Smooth muscle cell (in vitro differentiated cells): ENCODE measurements around the gene TSPAN18. TPM values are rescaled to one million over a fixed set of nuclear protein-coding genes. Genes with fewer than 3 reads are reported as not detected.

Experiments
- DNase-seq: peaks from one replicate; lab custom pipeline; 2025; ENCODE audit not compliant: unreplicated experiment; lab: John Stamatoyannopoulos, UW
- H2AFZ ChIP-seq: fragments of 200-600 bp; sonication (generic); 2 replicates; pipeline ENCODE4 v1.6.0; 2016; ENCODE audit warnings: antibody characterized with exemption, low read depth, mild to moderate bottlenecking
- H3F3A ChIP-seq: fragments of 200-600 bp; sonication (generic); 2 replicates; pipeline ENCODE4 v1.6.0; 2017; ENCODE audit warnings: antibody characterized with exemption, low read depth
- H3K27ac ChIP-seq: fragments of 200-600 bp; sonication (generic); 2 replicates; pipeline ENCODE4 v1.5.1; 2016; ENCODE audit warnings: low read depth, mild to moderate bottlenecking
- H3K27me3 ChIP-seq: fragments of 200-600 bp; sonication (generic); 2 replicates; pipeline ENCODE4 v1.6.1; 2016; ENCODE audit warnings: low read depth, mild to moderate bottlenecking
- H3K36me3 ChIP-seq: fragments of 200-600 bp; sonication (generic); 2 replicates; pipeline ENCODE4 v1.5.1; 2016; ENCODE audit warnings: low read depth
- H3K4me1 ChIP-seq: fragments of 200-600 bp; sonication (generic); 2 replicates; pipeline ENCODE4 v1.5.1; 2016; ENCODE audit warnings: low read depth
- H3K4me2 ChIP-seq: fragments of 200-600 bp; sonication (generic); 2 replicates; pipeline ENCODE4 v1.6.0; 2016; ENCODE audit warnings: mild to moderate bottlenecking
- H3K4me3 ChIP-seq: fragments of 200-600 bp; sonication (generic); 2 replicates; pipeline ENCODE4 v1.5.1; 2016; ENCODE audit warnings: mild to moderate bottlenecking
- H3K79me2 ChIP-seq: fragments of 200-600 bp; sonication (generic); 2 replicates; pipeline ENCODE4 v1.6.0; 2016; ENCODE audit warnings: low read depth, mild to moderate bottlenecking
- H3K9ac ChIP-seq: fragments of 200-600 bp; sonication (generic); 2 replicates; pipeline ENCODE4 v1.6.0; 2016; ENCODE audit warnings: low read depth
- H3K9me3 ChIP-seq: fragments of 200-600 bp; sonication (generic); replicated peaks from 2 replicates; pipeline ENCODE4 v1.5.1; 2016; ENCODE audit warnings: low read depth
- H4K20me1 ChIP-seq: fragments of 200-600 bp; sonication (generic); 2 replicates; pipeline ENCODE4 v1.6.0; 2016; ENCODE audit warnings: low read depth
- WGBS: methylation state at CpG from one replicate; pipeline ENCODE4 v1.1.7; 2016; ENCODE audit warnings: low lambda C conversion rate; 5-methylcytosine and 5-hydroxymethylcytosine counted together
- polyA plus RNA-seq: library from polyadenylated mRNA; unstranded; fragments of >200 nt; fragmentation: Nextera tagmentation; extraction: Ambion mirVana; gene quantifications from 2 replicates; pipeline ENCODE4 v1.2.1, GENCODE V29; 2016
- total RNA-seq: library from RNA; depleted of rRNA; stranded (reverse); fragments of >200 nt; gene quantifications from 2 replicates; pipeline ENCODE4 v1.2.3, GENCODE V29; 2014
- TF ChIP-seq, protein P1 (sequence below): fragments of 200-600 bp; sonication (generic); IDR thresholded peaks from 2 replicates; pipeline ENCODE4 v1.5.1; 2017; ENCODE audit warnings: borderline replicate concordance, mild to moderate bottlenecking, antibody characterized with exemption; ENCODE audit not compliant: insufficient read depth, poor library complexity, severe bottlenecking

The TSPAN18 gene
- total and polyA plus RNA-seq, 2 experiments from 2014 or later = 3.4 to 15.3 TPM

DNA sequence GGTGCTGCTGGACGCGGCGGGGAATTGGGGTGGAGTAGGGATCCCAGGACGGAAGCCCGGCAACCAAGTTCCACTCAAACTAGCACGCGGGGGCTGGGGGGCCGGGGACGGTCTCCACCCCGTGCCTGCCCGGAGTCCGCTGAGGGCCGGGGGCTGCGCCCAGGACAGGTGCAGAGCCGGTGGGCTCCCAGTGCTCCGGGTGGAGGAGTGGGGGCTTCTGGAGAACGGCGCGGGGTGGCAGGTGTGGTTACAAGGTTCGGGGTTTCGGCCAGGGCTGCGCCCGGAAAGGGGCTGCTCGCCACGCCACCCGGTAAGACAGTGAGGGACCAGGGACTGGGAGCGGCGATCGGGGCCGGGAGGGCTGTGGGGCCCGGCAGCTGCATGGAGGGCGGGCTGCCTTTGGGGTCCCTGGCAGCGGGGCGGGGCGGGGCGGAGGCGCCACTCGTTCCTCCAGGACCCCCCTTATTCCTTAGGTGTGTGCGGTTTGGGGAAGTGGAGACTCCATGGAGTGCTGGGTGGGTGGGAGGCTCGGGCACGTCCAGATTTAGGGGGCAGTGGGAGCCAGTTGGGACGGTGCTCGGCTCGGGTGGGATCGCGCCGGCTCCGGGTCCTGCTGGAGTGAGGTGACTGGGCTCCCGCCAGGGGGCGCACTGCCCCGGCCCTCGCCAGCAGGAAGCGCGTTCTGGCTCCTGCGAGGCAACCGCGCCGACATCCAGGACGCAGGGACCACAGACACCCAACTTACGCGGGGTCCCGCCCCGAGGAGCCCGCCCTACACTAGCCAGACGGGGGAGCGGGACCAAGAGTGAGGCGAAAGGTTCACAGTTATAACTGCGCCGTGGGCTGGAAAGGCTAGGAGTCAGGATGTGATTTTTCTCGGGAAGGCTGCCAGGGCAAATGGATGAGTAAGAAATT, 868 bp downstream of the TSPAN18 start:
- Histone ChIP-seq H3K27me3 (no peaks in the 10 kb centered on the region), H3K4me2 (peak overlapping the region; percentile 99), H3K27ac (no peak overlapping the region), H2AFZ (peak overlapping the region; percentile 85), H3K9me3 (no peaks in the 10 kb centered on the region), H3K4me1 (peaks cover 37% of the 10 kb centered on the region), H3K36me3 (no peaks in the 10 kb centered on the region), H4K20me1 (no peaks in the 10 kb centered on the region), H3F3A (no peaks in the 10 kb centered on the region), H3K9ac (peak overlapping the region; percentile 39), H3K79me2 (peaks cover 6% of the 10 kb centered on the region), H3K4me3 (peak overlapping the region; percentile 72)
- TF ChIP-seq, protein P1, sequence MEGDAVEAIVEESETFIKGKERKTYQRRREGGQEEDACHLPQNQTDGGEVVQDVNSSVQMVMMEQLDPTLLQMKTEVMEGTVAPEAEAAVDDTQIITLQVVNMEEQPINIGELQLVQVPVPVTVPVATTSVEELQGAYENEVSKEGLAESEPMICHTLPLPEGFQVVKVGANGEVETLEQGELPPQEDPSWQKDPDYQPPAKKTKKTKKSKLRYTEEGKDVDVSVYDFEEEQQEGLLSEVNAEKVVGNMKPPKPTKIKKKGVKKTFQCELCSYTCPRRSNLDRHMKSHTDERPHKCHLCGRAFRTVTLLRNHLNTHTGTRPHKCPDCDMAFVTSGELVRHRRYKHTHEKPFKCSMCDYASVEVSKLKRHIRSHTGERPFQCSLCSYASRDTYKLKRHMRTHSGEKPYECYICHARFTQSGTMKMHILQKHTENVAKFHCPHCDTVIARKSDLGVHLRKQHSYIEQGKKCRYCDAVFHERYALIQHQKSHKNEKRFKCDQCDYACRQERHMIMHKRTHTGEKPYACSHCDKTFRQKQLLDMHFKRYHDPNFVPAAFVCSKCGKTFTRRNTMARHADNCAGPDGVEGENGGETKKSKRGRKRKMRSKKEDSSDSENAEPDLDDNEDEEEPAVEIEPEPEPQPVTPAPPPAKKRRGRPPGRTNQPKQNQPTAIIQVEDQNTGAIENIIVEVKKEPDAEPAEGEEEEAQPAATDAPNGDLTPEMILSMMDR = peak; percentile 88
- 3% methylated on average over 23 of the region's 70 CpGs for WGBS
- DNase-seq = peak; percentile 62

DNA sequence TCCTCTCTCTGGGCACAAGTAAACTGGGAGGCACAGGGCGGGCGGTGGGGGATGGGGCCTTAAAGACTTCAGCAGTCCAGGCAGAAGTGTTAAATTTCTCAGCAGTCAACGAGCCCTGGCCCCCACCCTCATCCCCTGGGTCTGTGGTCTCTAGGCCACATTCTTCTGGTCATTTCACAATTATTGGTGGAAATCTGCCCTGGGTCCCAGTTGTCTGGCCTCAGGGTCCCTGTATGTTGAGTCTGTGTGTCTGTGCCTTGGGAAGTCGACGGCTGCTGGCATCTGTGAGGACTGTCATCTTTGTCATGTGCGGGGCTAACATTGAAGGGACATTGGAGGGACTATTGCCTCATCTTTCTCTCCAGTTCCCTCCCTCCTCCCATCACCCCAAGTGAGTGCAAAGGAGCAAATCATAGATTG, 1.7 kb downstream of the TSPAN18 start:
- DNase-seq = no peak
- Histone ChIP-seq H3K27me3 (no peaks in the 10 kb centered on the region), H2AFZ (no peak overlapping the region), H3K4me1 (peaks cover 37% of the 10 kb centered on the region), H3K4me3 (peak overlapping the region; percentile 72), H3F3A (no peaks in the 10 kb centered on the region), H3K79me2 (peaks cover 6% of the 10 kb centered on the region), H4K20me1 (no peaks in the 10 kb centered on the region), H3K36me3 (no peaks in the 10 kb centered on the region), H3K27ac (no peak overlapping the region), H3K4me2 (peak overlapping the region; percentile 99), H3K9ac (no peak overlapping the region), H3K9me3 (no peaks in the 10 kb centered on the region)
- TF ChIP-seq, protein P1 = no peak
- WGBS = 28% methylated on average over 6 of the region's 6 CpGs

DNA sequence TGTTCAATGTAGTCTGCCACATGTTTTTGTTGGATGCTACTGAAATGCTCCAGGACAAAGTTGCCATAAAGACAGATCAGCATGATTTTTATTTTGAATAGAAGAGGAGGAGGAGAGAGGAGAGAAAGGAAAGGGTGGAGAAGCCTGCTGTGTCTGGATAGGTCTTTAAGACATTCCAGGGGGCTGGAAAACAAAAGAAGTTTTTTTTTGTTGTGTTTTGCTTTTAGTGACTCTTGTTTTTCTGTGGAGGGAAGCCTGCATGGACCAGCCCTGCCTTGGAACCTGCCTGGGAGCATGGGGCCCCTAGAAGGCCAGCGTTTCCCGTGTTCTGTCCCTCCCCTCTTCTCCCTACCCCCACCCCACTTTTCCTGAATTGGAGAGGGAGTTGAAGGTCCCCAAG, 2.3 kb downstream of the TSPAN18 start:
- WGBS = 42% methylated on average over 2 of the region's 2 CpGs
- Histone ChIP-seq H3K4me3 (no peak overlapping the region), H3K36me3 (no peaks in the 10 kb centered on the region), H3K9me3 (no peaks in the 10 kb centered on the region), H4K20me1 (no peaks in the 10 kb centered on the region), H3K4me1 (peaks cover 37% of the 10 kb centered on the region), H3F3A (no peaks in the 10 kb centered on the region), H3K4me2 (peak overlapping the region; percentile 99), H3K27ac (no peak overlapping the region), H2AFZ (no peak overlapping the region), H3K27me3 (no peaks in the 10 kb centered on the region), H3K79me2 (peaks cover 6% of the 10 kb centered on the region), H3K9ac (no peak overlapping the region)
- DNase-seq = no peak
- TF ChIP-seq, protein P1 = no peak
